HG03354 (cell line): ENCODE results near the gene TTLL8.
"Not testable (repeated sequence)": the region's sequence is repeated elsewhere in the genome, so short reads cannot be mapped to it uniquely, and the experiment has no call there.

Experiments used
- ATAC-seq: cut with Tn5 transposase; IDR thresholded peaks from one replicate; pipeline ENCODE4 v1.9.1; 2021; ENCODE audit warnings: mild to moderate bottlenecking; ENCODE audit not compliant: unreplicated experiment, poor library complexity, severe bottlenecking

The TTLL8 gene

DNA sequence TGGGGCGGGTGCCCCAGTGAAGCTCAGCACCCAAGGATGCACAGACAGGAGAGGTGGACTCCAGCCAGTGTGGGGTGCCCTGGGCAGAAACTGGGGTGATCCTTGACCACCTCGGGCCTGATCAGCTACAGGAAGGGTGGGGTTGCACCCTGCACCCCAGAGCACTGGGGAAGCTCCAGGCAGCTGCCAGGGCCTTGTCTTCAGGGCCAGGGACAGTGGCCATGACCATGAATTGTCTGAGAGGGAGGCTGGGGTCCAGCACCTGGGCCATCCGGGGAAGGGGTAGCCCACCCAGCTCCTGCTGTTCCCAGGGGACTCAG, 63.1 kb downstream of the TTLL8 start:
- ATAC-seq = no peak

DNA sequence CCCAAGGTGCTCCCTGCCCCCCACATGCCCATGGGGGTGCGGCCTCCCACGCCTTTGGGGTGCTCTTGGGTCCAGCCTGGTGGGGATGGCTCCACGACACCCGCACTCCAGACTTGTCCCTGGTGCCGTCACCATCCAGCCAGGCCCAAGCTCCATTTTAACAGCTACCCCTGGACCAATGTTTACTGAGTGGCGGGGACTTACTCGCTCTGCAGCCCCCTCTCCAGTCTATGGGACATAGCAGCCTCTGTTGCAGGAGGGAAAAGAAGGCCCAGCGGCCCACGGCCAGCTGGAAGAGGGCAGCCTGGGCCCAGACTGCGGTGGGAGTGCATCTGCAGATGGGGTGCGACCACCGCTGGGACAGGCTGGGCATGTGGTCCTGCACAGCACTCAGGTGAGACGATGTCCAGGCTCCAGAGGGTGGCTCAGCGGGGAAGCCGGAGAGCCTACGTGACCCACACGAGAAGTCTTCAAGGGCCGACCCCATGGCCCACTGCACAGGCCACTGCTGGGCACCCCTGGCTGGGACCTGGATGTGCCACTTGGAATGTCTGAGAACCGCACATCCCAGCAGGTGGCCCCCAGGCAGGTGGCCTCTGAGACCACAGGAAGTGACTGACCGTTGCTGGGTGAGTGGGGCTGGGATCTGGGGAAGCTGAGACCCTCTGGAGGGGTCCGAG, 63.6 kb downstream of the TTLL8 start:
- no peak for ATAC-seq

DNA sequence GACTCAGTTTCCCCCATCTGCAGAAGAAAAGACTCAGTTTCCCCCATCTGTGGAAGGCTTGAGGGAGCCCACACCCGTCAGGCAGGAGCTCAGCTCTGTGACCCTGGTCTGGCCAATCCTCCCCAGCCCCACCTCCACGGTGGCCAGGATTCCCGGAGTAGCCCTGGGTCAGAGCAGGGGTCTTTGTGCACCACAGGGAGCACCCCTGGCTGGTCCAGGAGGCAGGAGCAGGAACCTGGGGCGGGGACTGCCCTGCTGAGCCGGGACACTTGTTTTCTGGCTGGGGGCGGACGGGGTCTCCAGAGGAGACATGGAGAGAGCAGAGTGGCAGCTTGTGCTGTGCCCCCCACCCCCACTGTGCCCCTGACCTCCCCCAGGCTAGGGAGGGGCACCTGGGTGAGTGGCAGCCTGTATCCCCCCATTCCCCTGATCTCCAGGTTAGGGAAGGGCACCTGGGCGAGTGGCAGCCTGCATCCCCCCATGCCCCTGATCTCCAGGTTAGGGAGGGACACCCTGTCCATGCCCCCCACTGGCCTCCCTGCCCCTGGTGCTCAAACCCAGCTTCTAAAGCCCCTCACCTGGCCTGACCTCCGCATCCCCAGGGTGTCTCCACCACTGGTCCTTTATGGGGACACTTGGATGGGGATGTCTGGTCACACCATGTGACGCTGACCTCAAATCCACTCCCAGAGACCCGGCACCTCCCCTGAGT, 64.3 kb downstream of the TTLL8 start:
- no peak for ATAC-seq

DNA sequence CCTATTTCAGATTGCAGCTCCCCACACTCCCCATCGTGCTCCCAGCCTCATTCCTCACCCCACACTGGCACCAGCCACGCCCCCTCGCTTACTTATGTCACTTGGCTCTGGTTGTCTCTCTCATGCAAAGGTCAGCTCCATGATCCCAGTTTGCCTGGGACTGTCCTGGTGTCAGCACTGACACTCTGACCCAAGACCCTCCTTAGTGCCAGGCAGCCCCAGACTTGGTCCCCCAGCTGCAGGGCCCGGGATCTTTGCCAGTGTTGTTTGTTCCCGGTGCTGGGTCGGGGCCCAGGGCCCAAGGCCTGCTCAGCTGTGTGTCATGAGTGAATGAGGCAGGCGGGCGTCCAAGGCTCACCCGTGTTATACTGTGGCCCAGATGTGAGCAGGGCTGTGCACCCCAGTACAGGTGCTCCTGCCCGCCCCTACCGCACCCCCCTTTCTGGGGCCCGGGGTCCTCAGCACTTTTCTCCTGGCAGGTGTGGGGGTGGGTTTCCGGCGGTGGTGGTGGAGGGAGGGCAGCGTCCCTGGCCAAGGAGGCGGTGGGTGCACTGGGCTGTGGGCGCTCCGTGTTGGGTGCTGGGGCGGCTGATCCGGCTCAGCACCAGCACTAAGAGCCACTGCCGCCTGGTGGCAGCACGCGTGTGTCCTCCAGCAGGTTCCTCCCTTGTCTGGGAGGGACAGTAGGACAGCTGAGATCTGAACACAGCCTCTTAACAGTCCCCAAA, 65.0 kb downstream of the TTLL8 start:
- ATAC-seq = no peak

DNA sequence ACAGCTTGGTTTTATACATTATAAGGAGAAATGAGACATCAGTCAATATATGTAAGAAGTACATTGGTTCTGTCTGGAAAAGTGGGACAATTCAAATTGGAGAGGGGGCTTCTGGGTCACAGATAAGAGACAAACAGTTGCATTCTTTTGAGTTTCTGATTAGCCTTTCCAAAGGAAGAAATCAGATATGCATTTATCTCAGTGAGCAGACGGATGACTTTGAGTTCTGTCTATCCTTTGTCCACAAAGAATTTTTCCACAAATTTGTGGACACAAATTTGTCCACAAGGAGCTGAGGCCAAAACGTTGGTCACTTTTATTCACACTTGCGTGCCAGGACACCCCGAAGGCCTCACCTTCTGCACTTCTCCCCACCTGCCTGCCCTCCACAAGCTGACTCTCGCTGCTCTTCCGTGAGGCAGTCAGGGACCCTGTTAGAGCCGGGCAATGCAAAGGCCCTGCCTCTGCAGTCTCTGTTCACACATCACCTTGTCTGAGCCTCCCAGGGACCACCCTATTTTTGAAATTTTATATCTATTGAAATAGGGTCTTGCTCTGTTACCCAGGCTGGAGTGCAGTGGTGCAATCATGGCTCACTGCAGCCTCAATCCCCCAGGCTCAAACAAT, 66.1 kb downstream of the TTLL8 start:
- ATAC-seq = no peak

DNA sequence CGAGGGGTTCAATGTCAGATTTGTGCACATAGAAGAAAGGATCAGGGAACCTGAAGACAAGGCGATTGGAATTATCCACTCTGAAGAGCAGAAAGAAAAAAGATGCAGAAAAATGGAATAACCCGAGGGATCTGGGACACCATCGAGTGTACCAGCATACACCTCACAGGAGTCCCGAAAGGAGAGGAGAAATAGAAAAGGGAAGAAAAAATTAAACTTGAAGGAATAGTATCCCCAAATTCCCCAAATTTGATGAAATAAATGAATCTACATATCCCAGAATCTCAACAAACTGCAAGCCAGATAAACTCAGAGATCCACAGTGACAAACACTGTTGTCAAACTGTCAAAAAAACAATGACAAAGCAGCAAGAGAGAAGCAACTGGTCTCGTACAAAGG, 66.9 kb downstream of the TTLL8 start:
- no peak for ATAC-seq

DNA sequence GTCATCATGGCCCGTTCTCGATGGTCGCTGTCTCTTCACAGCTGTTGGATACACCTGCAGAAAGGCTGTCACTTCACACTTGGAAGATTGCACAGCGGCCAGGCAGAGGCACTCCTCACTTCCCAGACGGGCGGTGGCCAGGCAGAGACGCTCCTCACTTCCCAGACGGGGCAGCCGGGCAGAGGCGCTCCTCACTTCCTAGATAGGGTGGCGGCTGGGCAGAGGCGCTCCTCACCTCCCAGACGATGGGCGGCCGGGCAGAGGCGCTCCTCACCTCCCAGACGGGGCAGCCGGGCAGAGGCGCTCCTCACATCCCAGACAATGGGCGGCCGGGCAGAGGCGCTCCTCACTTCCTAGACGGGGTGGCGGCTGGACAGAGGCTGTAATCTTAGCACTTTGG, 68.3 kb downstream of the TTLL8 start:
- ATAC-seq = not testable (repeated sequence)

DNA sequence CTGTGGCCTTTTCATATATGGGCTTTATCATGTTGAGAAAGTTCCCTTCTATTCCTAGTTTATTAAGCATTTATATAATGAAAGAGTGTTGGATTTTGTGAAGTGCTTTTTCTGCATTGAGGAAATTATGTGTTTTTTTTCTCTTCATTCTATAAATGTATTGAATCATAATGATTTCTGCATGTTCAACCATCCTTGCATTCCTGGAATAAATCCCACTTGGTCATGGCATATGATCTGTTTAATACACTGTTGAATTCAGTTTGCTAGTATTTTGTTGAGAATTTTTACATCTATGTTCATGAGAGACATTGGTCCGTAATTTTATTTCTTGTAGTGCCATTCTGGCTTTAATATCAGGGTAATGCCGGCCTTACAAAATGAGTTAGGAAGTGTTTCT, 71.8 kb downstream of the TTLL8 start:
- no peak for ATAC-seq

DNA sequence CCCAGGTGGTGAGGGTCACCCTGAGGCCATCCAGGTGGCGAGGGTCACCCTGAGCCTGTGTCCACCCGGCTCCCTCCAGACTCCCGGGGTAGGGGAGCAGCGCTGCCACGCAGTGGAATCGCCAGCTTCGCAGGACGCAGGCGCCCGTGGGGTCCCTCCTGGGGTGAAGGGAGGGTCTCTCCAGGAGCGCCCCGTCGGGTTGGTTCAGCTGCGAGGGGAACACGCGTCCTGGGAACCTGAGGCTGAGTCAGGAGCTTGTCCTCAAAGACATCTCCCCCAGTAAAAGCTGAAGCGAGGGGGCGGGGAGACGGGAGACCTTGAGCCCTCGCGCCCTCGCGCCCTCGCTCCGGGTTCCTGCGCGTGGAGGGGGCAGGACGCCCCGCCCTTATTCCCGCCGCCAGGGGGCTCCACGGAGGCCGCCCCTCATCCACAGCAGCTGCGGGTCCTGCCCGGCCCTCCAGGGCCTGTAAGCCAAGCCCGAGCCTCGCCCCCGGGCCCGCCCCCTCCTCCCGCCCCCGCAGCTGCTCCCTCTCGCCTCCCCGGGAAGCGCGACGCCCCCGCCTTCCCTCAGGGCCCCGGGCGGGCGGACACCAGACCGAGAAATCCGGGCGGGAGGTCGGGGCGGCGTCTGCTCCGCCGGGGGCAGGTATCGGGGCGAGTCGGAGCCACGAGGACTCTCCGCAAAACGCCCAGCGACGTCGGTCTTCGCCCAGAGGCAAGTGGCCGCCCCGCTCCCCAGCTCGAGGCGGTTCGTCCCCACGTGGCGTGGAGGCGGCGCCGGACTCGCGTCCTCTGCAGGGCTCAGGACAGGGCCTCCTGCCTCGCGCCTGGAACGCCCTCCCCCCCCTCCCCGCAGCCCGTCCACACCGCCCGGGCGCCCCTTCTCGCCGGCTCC, 74.7 kb downstream of the TTLL8 start:
- ATAC-seq = no peak

DNA sequence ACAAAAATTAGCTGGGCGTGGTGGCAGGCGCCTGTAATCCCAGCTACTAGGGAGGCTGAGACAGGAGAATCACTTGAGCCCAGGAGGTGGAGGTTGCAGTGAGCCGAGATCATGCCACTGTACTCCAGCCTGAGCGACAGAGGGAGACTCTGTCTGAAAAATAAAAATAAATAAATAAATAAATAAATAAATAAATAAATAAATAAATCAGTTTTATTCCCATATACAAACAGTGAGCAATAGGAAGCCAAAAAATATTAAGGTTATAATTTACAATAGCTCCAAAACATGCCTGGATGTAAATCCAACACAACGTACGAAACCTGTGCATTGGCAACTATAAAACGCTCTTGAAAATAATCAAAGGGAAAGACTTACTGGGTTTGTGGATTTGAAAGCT, 76.3 kb downstream of the TTLL8 start:
- ATAC-seq = not testable (repeated sequence)

DNA sequence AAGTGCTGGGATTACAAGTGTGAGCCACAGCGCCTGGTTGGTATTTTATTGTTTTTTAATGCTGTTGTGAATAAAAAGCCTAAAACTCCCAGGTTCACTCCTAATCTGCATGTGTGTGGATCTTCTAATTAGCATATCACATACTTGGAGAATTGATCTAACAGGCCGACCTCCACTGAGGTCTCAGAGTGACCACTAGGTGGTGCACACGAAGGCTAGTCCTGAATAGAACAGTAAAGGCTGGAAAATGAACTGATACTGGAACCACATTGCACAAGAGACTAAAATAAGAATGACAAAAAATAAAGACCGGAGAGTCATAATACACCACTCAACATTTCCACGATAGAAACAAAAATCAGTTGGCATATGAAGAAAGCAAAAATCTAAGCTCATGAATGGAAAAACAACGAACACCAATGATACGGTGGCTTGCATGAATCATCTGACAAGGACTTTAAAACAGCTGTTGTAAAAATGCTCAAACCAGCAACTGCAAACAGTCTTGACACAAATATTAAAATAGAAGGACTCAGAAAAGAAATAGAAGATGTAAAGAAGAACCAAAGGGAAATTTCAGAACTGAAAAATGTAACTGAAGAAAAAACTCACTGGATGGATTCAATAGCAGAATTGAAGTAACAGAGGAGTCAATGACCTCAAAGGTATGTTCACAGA, 78.4 kb downstream of the TTLL8 start:
- no peak for ATAC-seq

DNA sequence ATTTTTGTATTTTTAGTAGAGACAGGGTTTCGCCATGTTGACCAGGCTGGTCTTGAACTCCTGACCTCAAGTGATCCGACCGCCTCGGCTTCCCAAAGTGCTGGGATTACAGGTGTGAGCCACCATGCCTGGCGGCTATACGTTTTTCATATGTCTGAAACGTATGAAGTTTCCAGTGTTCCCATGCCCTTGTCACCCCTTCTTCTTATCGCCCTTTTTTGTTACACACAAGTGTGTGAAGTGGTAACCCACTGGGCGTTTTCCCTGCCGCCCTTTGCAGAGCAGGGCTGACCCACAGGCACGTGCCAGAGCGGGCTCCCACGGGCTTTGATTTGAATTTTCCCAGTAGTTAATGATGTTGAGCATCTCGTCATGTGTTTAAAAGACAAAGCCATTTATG, 80.5 kb downstream of the TTLL8 start:
- ATAC-seq = no peak

DNA sequence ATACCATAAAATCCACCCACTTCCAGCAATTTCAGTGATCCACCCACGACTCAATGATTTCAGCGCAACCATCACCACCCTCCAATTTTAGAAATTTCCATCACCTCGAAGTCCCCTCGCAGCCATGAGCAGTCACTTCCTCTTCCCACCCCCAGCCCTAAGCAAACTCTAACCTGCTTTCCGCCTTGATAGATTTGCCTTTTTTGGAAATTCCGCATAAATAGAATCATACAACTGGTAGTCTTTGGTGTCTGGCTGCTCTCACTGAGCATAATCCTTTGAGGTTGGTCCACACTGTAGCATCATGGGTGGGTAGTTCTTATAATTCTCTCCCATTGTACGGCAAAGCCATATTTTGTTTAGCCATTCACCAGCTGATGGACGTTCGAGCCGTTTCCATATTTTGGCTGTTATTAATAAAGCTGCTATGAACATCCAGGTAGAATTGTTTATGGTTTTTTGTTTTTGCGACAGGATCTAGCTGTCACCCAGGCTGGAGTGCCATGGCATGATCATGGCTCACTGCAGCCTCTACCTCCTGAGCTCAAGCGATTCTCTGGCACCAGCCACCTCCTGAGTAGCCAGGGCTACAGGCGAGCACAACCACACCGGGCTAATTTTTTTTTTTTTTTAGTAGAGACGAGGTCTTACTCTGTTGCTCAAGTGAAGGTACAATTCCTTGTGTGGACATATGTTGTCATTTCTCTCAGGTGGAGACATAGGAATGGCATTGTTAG, 81.5 kb downstream of the TTLL8 start:
- ATAC-seq = no peak

DNA sequence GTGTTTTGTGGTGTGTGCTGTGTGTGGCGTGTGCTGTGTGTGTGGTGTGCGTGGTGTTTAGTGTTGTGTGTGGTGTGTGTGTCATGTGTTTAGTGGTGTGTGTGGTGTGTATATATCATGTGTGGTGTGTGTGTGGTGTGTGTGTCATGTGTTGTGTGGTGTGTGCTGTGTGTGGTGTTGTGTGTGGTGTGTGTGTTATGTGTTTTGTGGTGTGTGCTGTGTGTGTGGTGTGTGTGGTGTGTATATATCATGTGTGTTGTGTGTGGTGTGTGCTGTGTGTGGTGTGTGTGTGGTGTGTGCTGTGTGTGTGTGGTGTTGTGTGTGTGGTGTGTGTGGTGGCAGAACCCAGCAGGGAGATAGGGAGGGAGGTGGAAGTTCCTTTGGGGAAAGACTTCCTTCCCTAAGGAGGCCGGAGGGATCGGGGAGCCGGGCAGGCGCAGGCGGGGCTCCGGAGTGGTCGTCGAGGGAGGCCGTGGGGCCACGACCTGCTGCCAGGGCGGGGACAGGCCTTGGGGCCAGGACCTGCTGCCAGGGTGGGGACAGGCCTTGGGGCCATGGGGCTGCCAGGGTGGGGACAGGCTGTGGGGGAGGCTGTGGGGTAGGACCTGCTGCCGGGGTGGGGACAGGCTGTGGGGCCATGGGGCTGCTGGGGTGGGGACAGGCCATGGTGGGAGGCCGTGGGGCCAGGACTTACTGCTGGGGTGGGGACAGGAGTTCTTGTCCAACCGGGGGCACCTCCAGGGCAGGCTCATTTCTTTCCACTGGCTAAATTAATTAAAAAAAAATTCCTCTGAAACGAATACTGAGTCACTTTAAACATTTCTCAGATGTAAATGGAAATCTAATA, 82.3 kb downstream of the TTLL8 start:
- no peak for ATAC-seq

DNA sequence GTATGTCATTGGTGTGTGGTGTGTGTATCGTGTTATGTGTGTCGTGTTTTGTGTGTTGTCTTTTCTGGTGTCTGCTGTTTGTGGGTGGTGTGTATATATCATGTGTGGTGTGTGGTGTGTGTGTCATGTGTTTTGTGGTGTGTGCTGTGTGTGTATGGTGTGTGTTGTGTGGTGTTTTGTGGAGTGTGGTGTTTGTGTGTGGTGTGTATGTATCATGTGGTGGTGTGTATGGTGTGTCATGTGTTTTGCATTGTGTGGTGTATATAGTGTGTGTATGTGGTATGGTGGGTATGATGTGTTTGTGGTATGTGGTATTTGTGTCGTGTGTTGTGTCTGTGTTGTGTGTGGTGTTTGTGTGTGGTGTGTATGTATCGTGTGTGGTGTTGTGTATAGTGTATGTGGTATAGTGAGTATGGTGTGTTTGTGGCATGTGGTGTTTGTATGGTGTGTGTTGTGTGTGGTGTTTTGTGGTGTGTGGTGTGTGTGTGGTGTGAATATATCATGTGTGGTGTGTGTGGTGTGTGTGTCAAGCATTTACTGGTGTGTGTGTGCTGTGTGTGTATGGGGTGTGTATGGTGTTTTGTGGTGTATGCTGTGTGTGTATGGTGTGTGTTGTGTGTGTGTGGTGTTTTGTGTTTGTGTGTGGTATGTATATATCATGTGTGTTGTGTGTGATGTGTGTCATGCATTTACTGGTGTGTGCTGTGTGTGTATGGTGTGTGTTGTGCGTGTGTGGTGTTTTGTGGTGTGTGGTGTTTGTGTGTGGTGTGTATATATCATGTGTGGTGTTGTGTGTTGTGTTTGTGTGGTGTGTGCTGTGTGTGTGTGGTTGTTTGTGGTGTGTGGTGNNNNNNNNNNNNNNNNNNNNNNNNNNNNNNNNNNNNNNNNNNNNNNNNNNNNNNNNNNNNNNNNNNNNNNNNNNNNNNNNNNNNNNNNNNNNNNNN, 84.8 kb downstream of the TTLL8 start:
- ATAC-seq = no peak

DNA sequence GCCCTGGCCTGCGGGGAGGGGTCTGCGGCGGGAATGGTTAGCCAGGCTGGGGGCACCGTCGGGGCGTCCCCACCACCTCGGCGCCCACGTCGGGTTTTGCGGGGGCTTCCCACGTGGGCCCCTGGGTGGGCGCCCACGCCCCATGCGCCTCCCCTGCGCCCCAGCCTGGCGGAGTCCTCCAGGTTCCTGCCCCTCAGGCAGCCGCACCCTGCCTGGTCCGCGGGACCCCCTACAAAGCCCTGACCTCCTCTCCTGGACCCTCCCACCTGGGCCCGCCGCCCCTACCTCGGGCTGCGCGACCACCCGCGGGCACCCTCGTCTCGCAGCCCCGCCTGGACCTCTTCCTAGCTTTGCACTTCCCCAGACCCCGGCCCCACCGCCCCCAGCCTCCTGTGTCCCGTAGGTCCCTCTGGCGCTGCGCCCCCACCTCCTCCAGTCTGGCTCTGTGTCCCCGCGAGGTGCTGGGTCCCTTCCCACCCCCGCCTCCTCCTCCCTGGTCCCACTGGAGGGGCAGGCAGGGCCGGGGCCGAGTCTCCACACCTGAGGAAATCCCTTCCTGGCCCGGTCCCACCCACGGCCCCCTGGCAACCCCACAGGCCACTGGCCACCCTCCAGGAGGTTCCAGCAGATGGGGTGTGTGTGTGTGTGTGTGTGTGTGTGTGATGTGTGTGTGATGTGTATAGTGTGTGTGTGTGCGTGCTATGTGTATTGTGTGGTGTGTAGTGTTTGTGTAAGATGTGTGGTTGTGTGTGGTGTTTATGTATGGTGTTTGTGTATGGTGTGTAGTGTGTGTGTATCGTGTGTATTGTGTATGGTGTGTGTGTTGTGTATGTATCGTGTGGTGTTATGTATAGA, 85.7 kb downstream of the TTLL8 start:
- ATAC-seq = no peak
